Measurements from ENCODE around the gene CLTB. TPM values are rescaled to one million over a fixed set of nuclear protein-coding genes. Genes with fewer than 3 reads are reported as not detected.

Gene CLTB
- polyA plus RNA-seq, 3 donors = 63.2 to 87.6 (median 75.2) TPM

- Histone ChIP-seq H3K4me2 (replicated peaks; ENCODE audit: extremely low read depth, low read length, poor library complexity, severe bottlenecking) (no peak overlapping the region), H4K20me1 (ENCODE audit: insufficient read depth, low read length) (peaks cover 24% of the 10 kb centered on the region), H2AFZ (ENCODE audit: insufficient read depth, low read depth, low read length, poor library complexity, severe bottlenecking) (no peak overlapping the region), H3K9me3 (replicated peaks in 1 of 2; ENCODE audit: control insufficient read depth in 1 of 2, insufficient read depth in 1 of 2, low read length in 2 of 2) (no peaks in the 10 kb centered on the region), H3K27ac (ENCODE audit: low read depth in 1 of 2, low read length in 2 of 2) (no peak overlapping the region), H3K4me3 (replicated peaks in 1 of 3; ENCODE audit: low read depth in 2 of 3, low read length in 3 of 3) (peak overlapping the region in 1 of 3 experiments; percentile 92), H3K27me3 (ENCODE audit: control insufficient read depth in 2 of 2, insufficient read depth in 2 of 2, low read length in 2 of 2) (no peaks in the 10 kb centered on the region), H3K4me1 (ENCODE audit: control insufficient read depth in 1 of 2, insufficient read depth in 2 of 2, low read length in 2 of 2) (peaks cover 16 to 23% of the 10 kb centered on the region in 2 donors), H3K79me2 (ENCODE audit: insufficient read depth, low read length) (peaks cover 36% of the 10 kb centered on the region), H3K9ac (ENCODE audit: insufficient read depth, low read length, poor library complexity, severe bottlenecking) (no peak overlapping the region), H3K36me3 (replicated peaks in 1 of 2; ENCODE audit: control insufficient read depth in 1 of 2, insufficient read depth in 2 of 2, low read length in 2 of 2) (peaks cover 10 to 18% of the 10 kb centered on the region in 2 donors)
- DNase-seq = no peak
- Mint-ChIP-seq H3K36me3 (peaks cover 18 to 24% of the 10 kb centered on the region in 2 donors), H3K4me1 (peaks cover 48% of the 10 kb centered on the region), H3K27ac (peak overlapping the region in 2 of 7 donors; percentile 58 to 68), H3K27me3 (ENCODE audit: low read depth in 3 of 3) (peaks cover 2 to 5% (median 2%) of the 10 kb centered on the region in 3 donors), H3K4me3 (no peak overlapping the region), H3K9me3 (no peaks in the 10 kb centered on the region)
- no peak for TF ChIP-seq CTCF (IDR thresholded peaks at IDR 0.05)
- WGBS (ENCODE audit: insufficient coverage) = no CpG with 5 or more reads among the region's 3 CpGs
- intact Hi-C loops (cut with micrococcal nuclease) = loop anchor here (5.0 to 10.0 kb wide), 3 partner anchors 120 to 1720 kb away; partner anchors contain the start of genes RMND5B (in 1 of the 2) and RNF44 (in 1 of the 2)
Observed at GRCh38 chr5:176414704-176415103, 1.6 kb downstream of the CLTB start.

- Mint-ChIP-seq H3K36me3 (peaks cover 25 to 34% of the 10 kb centered on the region in 2 donors), H3K4me1 (peaks cover 48% of the 10 kb centered on the region), H3K9me3 (no peaks in the 10 kb centered on the region), H3K4me3 (no peak overlapping the region), H3K27ac (peak overlapping the region in 1 of 7 donors; percentile 10), H3K27me3 (ENCODE audit: low read depth in 3 of 3) (peaks cover 0 to 4% (median 2%) of the 10 kb centered on the region in 3 donors)
- Histone ChIP-seq H3K27me3 (ENCODE audit: control insufficient read depth in 2 of 2, insufficient read depth in 2 of 2, low read length in 2 of 2) (no peaks in the 10 kb centered on the region), H3K79me2 (ENCODE audit: insufficient read depth, low read length) (peaks cover 36% of the 10 kb centered on the region), H4K20me1 (ENCODE audit: insufficient read depth, low read length) (peaks cover 24% of the 10 kb centered on the region), H2AFZ (ENCODE audit: insufficient read depth, low read depth, low read length, poor library complexity, severe bottlenecking) (no peak overlapping the region), H3K9ac (ENCODE audit: insufficient read depth, low read length, poor library complexity, severe bottlenecking) (no peak overlapping the region), H3K4me2 (replicated peaks; ENCODE audit: extremely low read depth, low read length, poor library complexity, severe bottlenecking) (no peak overlapping the region), H3K9me3 (replicated peaks in 1 of 2; ENCODE audit: control insufficient read depth in 1 of 2, insufficient read depth in 1 of 2, low read length in 2 of 2) (no peaks in the 10 kb centered on the region), H3K4me3 (replicated peaks in 1 of 3; ENCODE audit: low read depth in 2 of 3, low read length in 3 of 3) (no peak overlapping the region), H3K36me3 (replicated peaks in 1 of 2; ENCODE audit: control insufficient read depth in 1 of 2, insufficient read depth in 2 of 2, low read length in 2 of 2) (peaks cover 14 to 26% of the 10 kb centered on the region in 2 donors), H3K4me1 (ENCODE audit: control insufficient read depth in 1 of 2, insufficient read depth in 2 of 2, low read length in 2 of 2) (peaks cover 16 to 23% of the 10 kb centered on the region in 2 donors), H3K27ac (ENCODE audit: low read depth in 1 of 2, low read length in 2 of 2) (no peak overlapping the region)
- TF ChIP-seq CTCF (IDR thresholded peaks at IDR 0.05) = no peak
- DNase-seq = no peak
- intact Hi-C loops (cut with micrococcal nuclease) = loop anchor here (10.0 kb wide), 2 partner anchors 121 to 1721 kb away; partner anchors contain the start of genes RMND5B (in 1 of the 2) and RNF44 (in 1 of the 2)
- 100% methylated on average over 6 of the region's 7 CpGs for WGBS (ENCODE audit: insufficient coverage)
Observed at GRCh38 chr5:176413709-176414191, 2.6 kb downstream of the CLTB start.
